ENCODE results near the gene RTTN. TPM values are rescaled to one million over a fixed set of nuclear protein-coding genes. Genes with fewer than 3 reads are reported as not detected.

RTTN gene
- total and polyA plus RNA-seq, 2 experiments from 2014 or later, result 7.2 to 31.0 TPM

DNA sequence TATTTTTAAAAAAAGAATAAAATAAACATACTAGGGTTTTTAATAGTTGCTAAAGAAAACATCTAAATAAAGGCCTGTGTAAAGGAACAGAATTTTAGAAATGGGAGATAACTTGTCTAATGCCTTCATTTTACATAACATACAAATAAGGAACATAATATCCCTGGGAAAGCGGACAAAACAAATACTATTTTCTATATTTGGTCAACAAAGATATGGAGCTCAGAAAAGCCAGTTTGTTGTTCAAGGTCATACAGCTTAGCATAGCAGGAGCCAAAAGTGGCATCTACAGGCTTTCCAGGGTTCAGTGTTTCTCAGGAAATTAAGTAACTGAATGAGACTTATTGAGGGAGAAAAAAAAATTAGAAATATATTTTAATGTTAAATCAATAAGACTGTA, 184.4 kb downstream of the RTTN start:
- H3K27me3 Mint-ChIP-seq (ENCODE audit: insufficient read depth, low read depth, poor library complexity), result no peaks in the 10 kb centered on the region
- no peak overlapping the region for H3K4me3 ChIP-seq
- no peaks in the 10 kb centered on the region for H3K79me2 ChIP-seq (replicated peaks; ENCODE audit: insufficient read depth)
- no peaks in the 10 kb centered on the region; the same call in 1 of the 2 replicates for H3K9me2 ChIP-seq (ENCODE audit: insufficient read depth)
- TF ChIP-seq, protein P1, sequence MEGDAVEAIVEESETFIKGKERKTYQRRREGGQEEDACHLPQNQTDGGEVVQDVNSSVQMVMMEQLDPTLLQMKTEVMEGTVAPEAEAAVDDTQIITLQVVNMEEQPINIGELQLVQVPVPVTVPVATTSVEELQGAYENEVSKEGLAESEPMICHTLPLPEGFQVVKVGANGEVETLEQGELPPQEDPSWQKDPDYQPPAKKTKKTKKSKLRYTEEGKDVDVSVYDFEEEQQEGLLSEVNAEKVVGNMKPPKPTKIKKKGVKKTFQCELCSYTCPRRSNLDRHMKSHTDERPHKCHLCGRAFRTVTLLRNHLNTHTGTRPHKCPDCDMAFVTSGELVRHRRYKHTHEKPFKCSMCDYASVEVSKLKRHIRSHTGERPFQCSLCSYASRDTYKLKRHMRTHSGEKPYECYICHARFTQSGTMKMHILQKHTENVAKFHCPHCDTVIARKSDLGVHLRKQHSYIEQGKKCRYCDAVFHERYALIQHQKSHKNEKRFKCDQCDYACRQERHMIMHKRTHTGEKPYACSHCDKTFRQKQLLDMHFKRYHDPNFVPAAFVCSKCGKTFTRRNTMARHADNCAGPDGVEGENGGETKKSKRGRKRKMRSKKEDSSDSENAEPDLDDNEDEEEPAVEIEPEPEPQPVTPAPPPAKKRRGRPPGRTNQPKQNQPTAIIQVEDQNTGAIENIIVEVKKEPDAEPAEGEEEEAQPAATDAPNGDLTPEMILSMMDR (conservative IDR thresholded peaks at IDR 0.05; ENCODE audit: low read depth in 2 of 2), result no peak
- no peak for TF ChIP-seq JUNB (IDR thresholded peaks at IDR 0.05; ENCODE audit: unreplicated experiment)
- no peak for TF ChIP-seq POLR2AphosphoS5 (IDR thresholded peaks at IDR 0.05; ENCODE audit: low read depth)
- no peak for TF ChIP-seq NANOG (IDR thresholded peaks at IDR 0.05; ENCODE audit: borderline replicate concordance)
- TF ChIP-seq, protein P2, sequence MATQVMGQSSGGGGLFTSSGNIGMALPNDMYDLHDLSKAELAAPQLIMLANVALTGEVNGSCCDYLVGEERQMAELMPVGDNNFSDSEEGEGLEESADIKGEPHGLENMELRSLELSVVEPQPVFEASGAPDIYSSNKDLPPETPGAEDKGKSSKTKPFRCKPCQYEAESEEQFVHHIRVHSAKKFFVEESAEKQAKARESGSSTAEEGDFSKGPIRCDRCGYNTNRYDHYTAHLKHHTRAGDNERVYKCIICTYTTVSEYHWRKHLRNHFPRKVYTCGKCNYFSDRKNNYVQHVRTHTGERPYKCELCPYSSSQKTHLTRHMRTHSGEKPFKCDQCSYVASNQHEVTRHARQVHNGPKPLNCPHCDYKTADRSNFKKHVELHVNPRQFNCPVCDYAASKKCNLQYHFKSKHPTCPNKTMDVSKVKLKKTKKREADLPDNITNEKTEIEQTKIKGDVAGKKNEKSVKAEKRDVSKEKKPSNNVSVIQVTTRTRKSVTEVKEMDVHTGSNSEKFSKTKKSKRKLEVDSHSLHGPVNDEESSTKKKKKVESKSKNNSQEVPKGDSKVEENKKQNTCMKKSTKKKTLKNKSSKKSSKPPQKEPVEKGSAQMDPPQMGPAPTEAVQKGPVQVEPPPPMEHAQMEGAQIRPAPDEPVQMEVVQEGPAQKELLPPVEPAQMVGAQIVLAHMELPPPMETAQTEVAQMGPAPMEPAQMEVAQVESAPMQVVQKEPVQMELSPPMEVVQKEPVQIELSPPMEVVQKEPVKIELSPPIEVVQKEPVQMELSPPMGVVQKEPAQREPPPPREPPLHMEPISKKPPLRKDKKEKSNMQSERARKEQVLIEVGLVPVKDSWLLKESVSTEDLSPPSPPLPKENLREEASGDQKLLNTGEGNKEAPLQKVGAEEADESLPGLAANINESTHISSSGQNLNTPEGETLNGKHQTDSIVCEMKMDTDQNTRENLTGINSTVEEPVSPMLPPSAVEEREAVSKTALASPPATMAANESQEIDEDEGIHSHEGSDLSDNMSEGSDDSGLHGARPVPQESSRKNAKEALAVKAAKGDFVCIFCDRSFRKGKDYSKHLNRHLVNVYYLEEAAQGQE (IDR thresholded peaks at IDR 0.05; ENCODE audit: unreplicated experiment), result no peak
- no peak for TF ChIP-seq EZH2 (IDR thresholded peaks at IDR 0.05; ENCODE audit: low read depth, unreplicated experiment)
- TF ChIP-seq ZNF114 (CRISPR knock-in tag; IDR thresholded peaks at IDR 0.05), result no peak
- no peaks in the 10 kb centered on the region for H3F3A ChIP-seq (replicated peaks; ENCODE audit: low read depth)
- H3K27ac Mint-ChIP-seq, result no peak overlapping the region
- H3K4me2 ChIP-seq, result no peak overlapping the region
- H3K27ac ChIP-seq (ENCODE audit: low read depth), result no peak overlapping the region
- no peaks in the 10 kb centered on the region for H3K36me3 ChIP-seq (ENCODE audit: insufficient read depth)
- peaks cover 15% of the 10 kb centered on the region for H3K4me1 Mint-ChIP-seq
- peaks cover 11% of the 10 kb centered on the region for H3K36me3 Mint-ChIP-seq (ENCODE audit: low read depth)
- H3K4me1 ChIP-seq (ENCODE audit: insufficient read depth), result no peaks in the 10 kb centered on the region
- DNase-seq (ENCODE audit: low spot score) (no peak), ATAC-seq (no peak)
- H3K27me3 ChIP-seq (ENCODE audit: insufficient read depth), result no peaks in the 10 kb centered on the region
- no peaks in the 10 kb centered on the region; the same call in 1 of the 2 replicates for H4K20me1 ChIP-seq (replicated peaks; ENCODE audit: insufficient read depth)
- H2AFZ ChIP-seq, result no peak overlapping the region
- H3K4me3 Mint-ChIP-seq, result no peak overlapping the region
- no peaks in the 10 kb centered on the region for H3K9me3 Mint-ChIP-seq

DNA sequence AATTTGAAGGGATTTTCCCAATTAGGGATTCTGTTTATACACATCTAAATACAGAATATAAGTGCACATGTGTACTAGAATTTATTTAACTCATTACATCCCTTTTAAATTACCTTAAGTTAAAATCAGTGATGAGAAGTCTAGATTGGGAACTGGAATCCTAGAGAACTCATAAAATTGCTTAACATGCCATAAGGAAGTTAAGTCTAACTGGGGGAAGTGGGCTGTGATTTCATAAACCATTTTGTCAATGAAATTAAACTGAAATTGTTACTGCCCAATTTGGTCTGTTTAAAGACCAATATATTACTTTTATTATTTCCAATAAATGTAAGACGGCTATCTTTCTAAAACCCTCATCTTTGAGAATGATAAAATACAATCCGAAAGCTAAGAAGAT, 185.5 kb downstream of the RTTN start:
- H2AFZ ChIP-seq, result no peak overlapping the region
- DNase-seq (ENCODE audit: low spot score) (no peak), ATAC-seq (no peak)
- H3K27ac ChIP-seq (ENCODE audit: low read depth), result no peak overlapping the region
- no peaks in the 10 kb centered on the region for H3K4me1 ChIP-seq (ENCODE audit: insufficient read depth)
- H3F3A ChIP-seq (replicated peaks; ENCODE audit: low read depth), result no peaks in the 10 kb centered on the region
- Mint-ChIP-seq H3K36me3 (ENCODE audit: low read depth) (peaks cover 11% of the 10 kb centered on the region), H3K9me3 (no peaks in the 10 kb centered on the region), H3K4me1 (peaks cover 15% of the 10 kb centered on the region), H3K27me3 (ENCODE audit: insufficient read depth, low read depth, poor library complexity) (peaks cover 2% of the 10 kb centered on the region), H3K27ac (no peak overlapping the region), H3K4me3 (no peak overlapping the region)
- H3K4me2 ChIP-seq, result no peak overlapping the region
- H3K27me3 ChIP-seq (ENCODE audit: insufficient read depth), result no peaks in the 10 kb centered on the region
- H3K9me2 ChIP-seq (ENCODE audit: insufficient read depth), result no peaks in the 10 kb centered on the region; the same call in 1 of the 2 replicates
- no peaks in the 10 kb centered on the region for H3K36me3 ChIP-seq (ENCODE audit: insufficient read depth)
- no peaks in the 10 kb centered on the region for H3K79me2 ChIP-seq (replicated peaks; ENCODE audit: insufficient read depth)
- no peak overlapping the region for H3K4me3 ChIP-seq
- no peaks in the 10 kb centered on the region; the same call in 1 of the 2 replicates for H4K20me1 ChIP-seq (replicated peaks; ENCODE audit: insufficient read depth)
- TF ChIP-seq ZNF114 (CRISPR knock-in tag; IDR thresholded peaks at IDR 0.05) (no peak), EZH2 (IDR thresholded peaks at IDR 0.05; ENCODE audit: low read depth, unreplicated experiment) (no peak), POLR2AphosphoS5 (IDR thresholded peaks at IDR 0.05; ENCODE audit: low read depth) (no peak), EZH2phosphoT487 (IDR thresholded peaks at IDR 0.05; ENCODE audit: unreplicated experiment) (no peak), STAT1 (IDR thresholded peaks at IDR 0.05; ENCODE audit: unreplicated experiment) (no peak)
- TF ChIP-seq, protein P3, sequence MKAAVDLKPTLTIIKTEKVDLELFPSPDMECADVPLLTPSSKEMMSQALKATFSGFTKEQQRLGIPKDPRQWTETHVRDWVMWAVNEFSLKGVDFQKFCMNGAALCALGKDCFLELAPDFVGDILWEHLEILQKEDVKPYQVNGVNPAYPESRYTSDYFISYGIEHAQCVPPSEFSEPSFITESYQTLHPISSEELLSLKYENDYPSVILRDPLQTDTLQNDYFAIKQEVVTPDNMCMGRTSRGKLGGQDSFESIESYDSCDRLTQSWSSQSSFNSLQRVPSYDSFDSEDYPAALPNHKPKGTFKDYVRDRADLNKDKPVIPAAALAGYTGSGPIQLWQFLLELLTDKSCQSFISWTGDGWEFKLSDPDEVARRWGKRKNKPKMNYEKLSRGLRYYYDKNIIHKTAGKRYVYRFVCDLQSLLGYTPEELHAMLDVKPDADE (IDR thresholded peaks at IDR 0.05), result no peak

All from GM23338 (cell line).